ENCODE measurements around the gene CABCOCO1. TPM values are rescaled to one million over a fixed set of nuclear protein-coding genes. Genes with fewer than 3 reads are reported as not detected.
A peak's percentile ranks its signal among the peaks of the same experiment; 100 is the strongest.

The CABCOCO1 gene
- total RNA-seq, 2 donors from 2014 or later: 1.0 to 1.1 TPM

GRCh38 chr10:61744469-61744868 lies 81.7 kb downstream of the CABCOCO1 start:
- Mint-ChIP-seq H3K4me1 (peaks cover 16% of the 10 kb centered on the region), H3K27me3 (ENCODE audit: insufficient read depth) (no peaks in the 10 kb centered on the region), H3K27ac (no peak overlapping the region), H3K4me3 (no peak overlapping the region), H3K36me3 (ENCODE audit: low read depth) (no peaks in the 10 kb centered on the region), H3K9me3 (no peaks in the 10 kb centered on the region)
- peak; percentile 74 for TF ChIP-seq CTCF (conservative IDR thresholded peaks at IDR 0.05)
- Histone ChIP-seq H3K27ac (ENCODE audit: low read depth, low read length) (no peak overlapping the region), H3K4me1 (ENCODE audit: control insufficient read depth, insufficient read depth, low read length) (no peaks in the 10 kb centered on the region), H3K9me3 (ENCODE audit: control insufficient read depth, low read length) (no peaks in the 10 kb centered on the region), H3K9ac (ENCODE audit: extremely low read depth, low read length, poor library complexity, severe bottlenecking) (no peak overlapping the region), H3K36me3 (ENCODE audit: control insufficient read depth, insufficient read depth, low read length) (no peaks in the 10 kb centered on the region), H3K4me3 (ENCODE audit: low read length) (no peak overlapping the region), H3K27me3 (ENCODE audit: control insufficient read depth, insufficient read depth, low read length, poor library complexity, severe bottlenecking) (no peaks in the 10 kb centered on the region)
- peak; percentile 64 for DNase-seq
- no CpG with 5 or more reads among the region's 1 CpG for WGBS, 2 experiments (ENCODE audit: insufficient coverage in 1 of 2, insufficient read length in 1 of 2)

GRCh38 chr10:61746377-61746776 lies 83.6 kb downstream of the CABCOCO1 start:
- Histone ChIP-seq H3K4me1 (ENCODE audit: control insufficient read depth, insufficient read depth, low read length) (no peaks in the 10 kb centered on the region), H3K4me3 (ENCODE audit: low read length) (no peak overlapping the region), H3K27me3 (ENCODE audit: control insufficient read depth, insufficient read depth, low read length, poor library complexity, severe bottlenecking) (no peaks in the 10 kb centered on the region), H3K9me3 (ENCODE audit: control insufficient read depth, low read length) (no peaks in the 10 kb centered on the region), H3K27ac (ENCODE audit: low read depth, low read length) (no peak overlapping the region), H3K36me3 (ENCODE audit: control insufficient read depth, insufficient read depth, low read length) (no peaks in the 10 kb centered on the region), H3K9ac (ENCODE audit: extremely low read depth, low read length, poor library complexity, severe bottlenecking) (no peak overlapping the region)
- WGBS, 2 experiments (ENCODE audit: insufficient coverage in 1 of 2, insufficient read length in 1 of 2): 90 to 100% methylated on average over 1 to 2 of the region's 2 CpGs
- Mint-ChIP-seq H3K4me3 (no peak overlapping the region), H3K27me3 (ENCODE audit: insufficient read depth) (no peaks in the 10 kb centered on the region), H3K4me1 (peaks cover 20% of the 10 kb centered on the region), H3K9me3 (no peaks in the 10 kb centered on the region), H3K36me3 (ENCODE audit: low read depth) (no peaks in the 10 kb centered on the region), H3K27ac (no peak overlapping the region)
- no peak for DNase-seq
- TF ChIP-seq CTCF (conservative IDR thresholded peaks at IDR 0.05): no peak

- TF ChIP-seq CTCF (conservative IDR thresholded peaks at IDR 0.05): no peak
- H3K27ac Mint-ChIP-seq: no peak overlapping the region
Observed at GRCh38 chr10:61747307-61747706, 84.6 kb downstream of the CABCOCO1 start.

More at GRCh38 chr10:61747307-61747706, 84.6 kb downstream of the CABCOCO1 start:
- no peak overlapping the region for H3K4me3 Mint-ChIP-seq
- H3K9me3 Mint-ChIP-seq: no peaks in the 10 kb centered on the region
- Histone ChIP-seq H3K9ac (ENCODE audit: extremely low read depth, low read length, poor library complexity, severe bottlenecking) (no peak overlapping the region), H3K4me1 (ENCODE audit: control insufficient read depth, insufficient read depth, low read length) (no peaks in the 10 kb centered on the region), H3K9me3 (ENCODE audit: control insufficient read depth, low read length) (no peaks in the 10 kb centered on the region), H3K36me3 (ENCODE audit: control insufficient read depth, insufficient read depth, low read length) (no peaks in the 10 kb centered on the region), H3K27ac (ENCODE audit: low read depth, low read length) (no peak overlapping the region), H3K27me3 (ENCODE audit: control insufficient read depth, insufficient read depth, low read length, poor library complexity, severe bottlenecking) (no peaks in the 10 kb centered on the region), H3K4me3 (ENCODE audit: low read length) (no peak overlapping the region)
- peaks cover 29% of the 10 kb centered on the region for H3K4me1 Mint-ChIP-seq
- WGBS, 2 experiments (ENCODE audit: insufficient coverage in 1 of 2, insufficient read length in 1 of 2): 92% methylated on average over 2 of the region's 2 CpGs; no CpG with 5 or more reads in 1 of the 2 experiments
- no peaks in the 10 kb centered on the region for H3K36me3 Mint-ChIP-seq (ENCODE audit: low read depth)
- DNase-seq: no peak
- no peaks in the 10 kb centered on the region for H3K27me3 Mint-ChIP-seq (ENCODE audit: insufficient read depth)

All from endodermal cell (in vitro differentiated cells).